Measurements from ENCODE around the gene ADA.
A peak's percentile ranks its signal among the peaks of the same experiment; 100 is the strongest.

Gene ADA

DNA sequence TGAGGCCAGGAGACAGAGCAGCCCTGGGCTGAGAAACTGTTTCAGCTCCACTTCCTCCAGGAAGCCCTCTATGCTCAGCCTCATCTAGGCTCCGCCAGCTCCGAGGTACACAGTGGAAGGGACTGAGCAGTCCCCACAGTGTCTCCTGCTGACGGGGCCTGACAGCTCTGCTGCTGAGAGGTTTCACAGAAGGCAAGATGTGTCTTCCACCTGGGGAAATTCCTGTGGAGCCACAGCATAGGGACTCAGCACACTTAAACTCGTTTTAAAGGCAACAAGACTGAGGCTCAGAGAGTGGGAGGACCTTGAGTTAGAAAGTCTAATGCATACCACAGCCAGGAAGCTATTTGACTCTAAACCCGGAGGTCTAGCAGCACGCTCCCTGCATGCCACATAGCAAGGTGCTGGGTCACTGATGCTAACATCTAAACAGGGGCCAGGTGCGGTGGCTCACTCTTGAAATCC lies 6.8 kb downstream of the ADA start:
- peak; percentile 37 for ATAC-seq
- peak; percentile 40 for DNase-seq

DNA sequence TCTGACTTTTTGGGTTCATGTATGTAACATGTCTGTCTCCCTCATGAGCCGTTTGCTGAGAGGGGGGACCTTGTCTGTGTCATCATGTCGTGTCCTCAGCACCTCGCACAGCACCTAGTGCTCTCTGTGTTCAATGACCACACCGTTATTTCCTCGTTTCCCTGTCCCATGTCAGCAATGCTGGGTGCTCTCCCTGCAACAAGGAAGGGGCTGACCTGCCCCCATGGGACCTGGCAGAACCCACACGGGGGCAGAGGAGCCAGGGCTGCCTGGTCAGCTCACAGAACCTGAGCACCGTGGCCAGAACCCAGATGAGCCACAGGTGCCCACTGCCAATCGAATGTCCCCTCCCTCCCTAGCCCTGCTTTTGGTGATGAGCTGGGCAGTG lies 7.3 kb downstream of the ADA start:
- DNase-seq = no peak
- no peak for ATAC-seq

DNA sequence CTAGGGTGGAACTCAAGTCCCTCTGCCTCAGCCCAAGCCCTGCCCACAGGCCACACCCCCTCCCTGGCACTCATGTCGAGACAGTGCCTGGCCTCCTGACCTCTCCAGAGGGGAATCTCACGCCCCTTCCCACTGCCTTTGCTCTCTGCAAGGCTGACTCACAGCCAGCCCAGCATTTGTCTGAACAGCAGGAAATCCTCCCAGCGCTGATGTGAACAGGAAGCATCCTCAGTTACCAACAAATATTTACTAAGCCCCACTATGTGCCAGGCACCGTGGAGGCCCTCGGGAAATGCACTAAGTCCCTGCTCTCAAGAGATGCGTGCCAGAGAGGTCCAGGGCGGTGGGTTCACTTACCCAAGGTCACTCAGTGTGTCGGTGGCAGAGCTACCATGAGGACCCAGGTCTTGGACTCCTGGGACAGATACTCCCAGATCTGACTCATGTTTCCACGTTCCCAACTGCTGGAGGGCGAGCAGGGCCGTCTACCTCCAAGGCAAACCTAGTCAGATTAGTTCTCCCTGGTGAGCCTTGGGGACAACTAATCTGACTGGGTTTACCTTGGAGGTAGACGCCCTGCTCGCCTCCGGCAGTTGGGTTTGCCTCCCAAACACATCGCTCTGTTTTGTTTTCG lies 7.8 kb downstream of the ADA start:
- DNase-seq (peak; percentile 44), ATAC-seq (no peak)

DNA sequence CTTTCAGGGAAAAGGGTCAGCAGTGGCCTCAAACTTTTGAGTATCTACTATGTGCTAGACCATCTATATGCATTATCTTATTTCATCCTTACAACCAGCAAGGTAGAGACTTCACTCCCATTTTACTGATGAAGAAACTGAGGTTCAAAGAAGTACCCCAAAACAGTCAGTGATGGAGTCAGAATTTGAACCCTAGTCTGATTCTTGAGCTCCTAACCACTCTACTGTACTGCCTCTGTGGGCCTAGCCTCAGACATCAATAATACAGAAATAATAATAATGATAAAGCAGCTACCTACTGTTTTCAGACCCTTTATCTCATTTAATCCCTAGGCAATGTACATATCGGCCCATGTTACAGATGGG lies 8.4 kb downstream of the ADA start:
- DNase-seq = no peak
- no peak for ATAC-seq

DNA sequence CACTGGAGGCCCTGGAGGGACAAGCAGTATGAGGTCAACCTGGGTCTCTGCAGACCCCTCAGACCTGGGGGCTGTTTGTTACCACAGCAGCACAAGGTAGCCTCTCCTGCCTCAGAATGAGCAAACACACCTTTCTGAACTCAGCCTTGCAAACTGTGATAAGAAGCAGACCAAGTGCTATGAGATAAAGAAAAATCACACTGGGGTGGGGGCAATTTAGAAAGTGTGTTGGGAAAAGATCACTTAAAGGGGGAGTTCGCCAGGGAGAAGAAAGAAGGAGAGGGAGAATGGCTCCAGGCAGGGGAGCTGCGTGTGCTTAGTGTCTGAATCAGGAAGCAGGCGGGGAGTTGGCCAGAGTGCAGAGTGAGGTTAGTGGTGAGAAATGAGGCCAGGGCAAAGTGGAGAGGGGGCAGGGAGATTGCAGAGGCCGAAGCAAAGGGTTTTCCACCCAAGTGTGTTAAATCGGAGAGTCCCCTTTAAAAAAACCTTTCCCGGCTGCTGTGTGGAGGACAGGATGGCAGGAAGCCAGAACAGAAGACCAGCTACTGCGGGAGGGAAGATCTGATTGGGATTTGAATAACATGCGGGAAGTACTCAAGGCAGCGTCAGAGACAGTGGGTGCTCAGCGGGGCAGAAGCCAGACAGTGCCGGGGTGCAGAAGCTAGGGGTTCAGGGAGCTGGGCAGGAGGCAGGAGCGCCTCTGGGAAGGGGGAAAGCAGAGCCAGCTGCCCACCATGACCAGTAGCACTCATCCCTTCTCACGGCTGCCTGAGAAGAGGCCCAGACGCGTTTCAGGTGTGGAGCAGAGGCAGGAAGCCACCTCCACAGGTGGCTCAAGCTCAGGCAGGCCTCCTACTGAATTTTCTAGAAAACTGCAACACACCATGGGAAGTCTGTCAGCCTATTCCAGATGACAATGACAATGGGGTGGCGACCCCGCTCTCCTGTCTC lies 9.0 kb downstream of the ADA start:
- ATAC-seq = peak; percentile 36
- peak; percentile 54 for DNase-seq

DNA sequence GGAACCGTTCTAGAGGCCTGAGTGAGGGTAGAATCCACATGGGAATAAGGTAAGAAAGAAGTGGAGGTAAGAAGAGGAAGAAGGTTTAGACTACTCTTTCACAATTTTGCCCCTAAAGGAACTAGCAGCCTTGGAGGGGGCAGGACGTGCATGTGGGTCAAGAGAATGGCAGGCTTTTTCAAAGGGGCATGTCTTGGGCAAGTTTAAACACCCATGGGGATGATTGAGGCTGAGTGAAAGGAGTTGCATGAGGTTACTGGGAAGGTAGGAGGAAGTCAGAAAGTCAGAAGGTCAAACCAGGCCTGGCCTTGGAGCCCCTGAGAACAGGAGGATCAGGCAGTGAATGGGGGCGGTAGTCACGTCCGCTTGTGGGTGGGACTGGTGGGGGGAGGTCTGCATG lies 10.2 kb downstream of the ADA start:
- DNase-seq = no peak
- ATAC-seq = no peak

DNA sequence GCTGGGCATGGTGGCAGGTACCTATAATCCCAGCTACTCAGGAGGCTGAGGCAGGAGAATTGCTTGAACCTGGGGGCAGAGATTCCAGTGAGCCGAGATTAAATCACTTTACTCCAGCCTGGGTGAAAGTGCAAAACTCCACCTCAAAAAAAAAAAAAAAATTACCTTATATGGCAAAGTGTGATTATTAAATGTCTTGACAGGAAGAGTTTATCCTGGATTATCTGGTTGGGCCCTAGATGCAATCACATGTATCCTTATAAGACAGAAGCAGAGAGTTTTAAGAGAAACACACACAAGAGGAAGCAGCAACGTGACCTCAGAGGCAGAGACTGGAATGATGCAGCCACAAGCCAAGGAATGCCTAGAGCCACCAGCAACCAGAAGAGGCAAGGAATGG lies 11.0 kb downstream of the ADA start:
- DNase-seq (no peak), ATAC-seq (no peak)

DNA sequence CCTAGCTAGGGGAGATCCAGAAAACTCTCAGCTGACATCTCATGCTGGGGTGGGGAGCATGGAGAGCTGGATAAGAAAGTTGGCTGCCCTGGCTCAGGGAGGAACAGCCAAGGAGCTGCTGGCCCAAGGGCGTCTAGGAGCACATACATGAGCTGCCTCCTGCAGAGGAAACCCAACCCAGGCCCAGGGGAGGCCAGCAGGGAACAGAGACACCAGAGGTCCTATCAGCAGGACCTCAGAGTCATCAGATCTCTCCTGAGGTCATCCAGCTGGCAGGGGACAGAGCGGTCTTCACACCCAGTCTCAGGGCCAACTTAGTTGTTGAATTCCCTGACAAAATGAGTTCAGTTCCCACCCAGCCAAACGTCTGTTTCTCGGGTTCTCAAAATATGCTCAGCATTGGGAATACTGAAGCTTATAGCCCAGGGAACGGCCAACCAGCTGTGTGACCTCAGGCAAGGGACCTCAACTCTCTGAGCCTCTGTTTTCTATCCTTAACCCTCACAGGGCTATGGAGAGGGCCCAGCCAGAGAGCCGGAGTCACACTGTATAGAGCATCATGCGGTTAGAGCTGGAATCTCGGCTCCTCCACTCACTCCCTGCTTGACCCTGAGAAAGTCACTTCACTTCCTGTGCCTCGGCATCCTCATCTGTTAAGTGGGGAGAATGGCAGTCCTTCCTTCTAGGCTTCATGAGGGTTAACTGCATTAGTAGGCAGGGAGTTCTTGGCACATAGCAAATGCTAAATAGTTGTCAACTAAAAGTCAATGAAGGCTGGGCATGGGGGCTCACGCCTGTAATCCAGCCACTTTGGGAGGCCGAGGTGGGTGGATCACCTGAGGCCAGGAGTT lies 13.8 kb downstream of the ADA start:
- no peak for DNase-seq
- no peak for ATAC-seq

DNA sequence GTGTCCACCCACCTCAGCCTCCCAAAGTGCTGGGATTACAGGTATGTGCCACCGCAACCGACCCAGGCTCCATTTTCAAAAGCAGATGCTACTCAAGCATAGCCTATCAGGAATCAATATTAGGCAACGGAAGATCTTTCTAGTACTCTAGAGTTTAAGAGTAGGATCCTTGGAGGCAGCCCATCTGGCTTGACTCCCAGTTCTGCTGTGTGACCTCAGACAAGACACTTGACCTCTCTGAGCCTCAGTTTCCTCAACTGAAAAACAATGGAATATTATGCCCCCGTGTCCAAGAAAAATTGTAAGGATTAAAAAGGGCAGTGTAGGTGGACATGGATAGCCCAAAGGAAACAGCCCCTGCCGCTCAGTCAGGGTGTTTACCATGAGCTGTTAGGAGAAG lies 14.5 kb downstream of the ADA start:
- DNase-seq (no peak), ATAC-seq (no peak)

DNA sequence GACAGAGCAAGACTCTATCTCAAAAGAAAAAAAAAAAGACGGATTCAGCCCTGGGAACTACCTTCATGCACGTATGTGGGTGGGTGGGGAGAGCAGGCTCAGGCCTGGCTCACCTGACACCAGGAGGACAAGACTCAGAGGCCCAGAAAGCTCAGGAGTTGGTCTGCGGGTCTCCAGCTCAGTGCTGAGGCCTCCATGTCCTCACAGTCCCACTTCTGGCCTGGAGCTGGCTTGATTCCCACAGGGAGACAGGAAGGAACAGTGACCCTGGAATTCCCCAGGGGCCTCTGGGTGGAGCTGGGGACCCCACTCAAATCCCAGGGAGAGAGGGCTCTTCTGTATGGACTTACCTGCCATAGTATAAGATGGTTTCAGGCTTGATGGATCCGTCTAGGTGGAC lies 15.6 kb downstream of the ADA start:
- DNase-seq = no peak
- ATAC-seq = no peak

DNA sequence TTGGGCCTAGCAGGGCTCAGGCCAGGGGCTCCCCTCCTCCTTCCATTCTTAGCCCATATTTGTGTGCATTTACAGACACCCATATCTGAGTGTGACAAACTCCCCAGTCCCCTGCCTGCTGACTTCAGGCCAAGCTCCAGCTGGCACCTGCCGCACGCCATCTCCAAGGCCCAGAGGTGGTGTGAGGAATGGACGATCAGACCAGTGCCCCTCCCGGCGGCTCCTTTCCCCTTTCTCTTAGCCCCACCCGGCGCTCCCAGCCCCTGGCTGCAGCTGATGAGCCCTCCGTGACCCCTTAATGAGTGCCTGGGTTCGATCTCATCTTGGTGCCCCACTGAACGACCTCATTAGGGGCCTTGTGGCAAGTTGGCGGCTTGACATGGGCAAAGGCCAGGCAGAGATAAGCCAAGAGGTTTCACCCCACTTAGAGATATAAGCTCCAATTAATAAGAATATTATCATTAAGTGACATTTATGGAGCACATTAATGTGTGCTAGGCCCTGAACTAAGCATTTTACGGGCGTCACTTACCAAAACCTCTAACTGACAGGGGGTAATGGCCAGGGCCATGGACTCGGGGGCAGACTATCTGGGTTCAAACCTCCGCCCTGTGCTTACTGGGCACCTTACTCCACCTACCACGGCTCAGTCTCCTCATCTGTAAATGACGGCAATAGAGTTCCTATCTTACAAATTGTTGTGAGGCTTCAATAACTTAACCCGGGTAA lies 17.5 kb downstream of the ADA start:
- DNase-seq (no peak), ATAC-seq (no peak)

DNA sequence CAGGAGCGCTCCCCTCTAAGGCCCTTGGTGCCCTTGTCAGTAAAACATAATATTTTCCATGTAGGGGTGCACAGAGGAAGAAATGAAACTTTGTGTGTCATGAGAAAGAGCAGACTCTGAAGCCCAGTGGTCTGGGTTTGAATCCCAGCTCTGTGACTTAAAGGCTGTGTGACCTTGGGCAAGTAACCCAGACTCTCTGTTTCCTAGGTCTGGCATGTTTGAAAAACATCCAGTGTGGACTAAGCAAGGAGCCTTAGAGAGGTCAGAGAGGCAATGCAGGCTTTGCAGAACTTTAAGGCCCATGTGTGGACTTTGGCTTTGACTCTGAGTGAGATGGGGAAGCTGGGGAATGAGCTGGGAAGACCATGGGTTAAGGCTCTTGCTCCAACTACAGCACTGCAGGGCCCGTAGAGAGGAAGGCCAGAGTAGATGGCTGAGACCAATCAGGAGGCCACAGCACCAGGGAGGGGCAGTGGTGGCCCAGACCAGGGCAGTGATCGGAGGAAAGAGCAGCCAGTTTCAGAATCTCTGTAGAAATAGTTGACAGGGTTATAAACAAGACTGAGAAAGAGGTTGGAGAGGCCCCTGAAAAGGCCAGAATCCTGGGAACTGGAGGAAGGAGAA lies 18.2 kb downstream of the ADA start:
- DNase-seq = no peak
- peak; percentile 43 for ATAC-seq

DNA sequence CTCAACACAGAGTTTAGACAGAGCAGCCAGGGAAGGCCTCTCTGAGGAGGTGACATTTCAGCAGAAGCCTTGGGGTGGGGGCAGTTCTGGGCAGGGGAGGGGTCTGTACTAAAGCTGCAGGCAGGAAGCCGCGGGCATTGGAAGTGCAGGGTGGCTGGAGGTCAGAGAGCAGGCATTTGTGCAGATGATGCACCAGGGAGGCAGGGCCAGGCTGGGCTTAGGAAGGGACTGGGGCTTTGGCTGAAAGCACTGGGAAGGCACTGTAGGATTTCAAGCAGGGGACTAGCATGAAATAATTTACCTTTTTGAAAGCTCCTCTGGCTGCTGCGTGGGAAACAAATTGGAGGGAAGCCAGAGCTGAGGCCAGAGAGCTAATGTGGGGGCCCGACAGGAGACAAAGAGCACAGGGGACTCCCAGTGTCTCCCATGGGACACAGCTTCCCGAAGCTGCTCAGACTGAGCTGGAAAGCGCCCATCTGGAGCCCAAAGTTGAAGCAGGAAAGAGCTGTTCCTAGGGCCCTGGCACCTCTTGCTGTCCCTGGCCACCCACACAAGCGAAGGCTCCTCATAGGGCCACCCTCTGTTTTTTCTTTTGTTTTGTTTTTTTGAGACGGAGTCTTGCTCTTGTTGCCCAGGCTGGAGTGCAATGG lies 19.3 kb downstream of the ADA start:
- DNase-seq (no peak), ATAC-seq (no peak)

DNA sequence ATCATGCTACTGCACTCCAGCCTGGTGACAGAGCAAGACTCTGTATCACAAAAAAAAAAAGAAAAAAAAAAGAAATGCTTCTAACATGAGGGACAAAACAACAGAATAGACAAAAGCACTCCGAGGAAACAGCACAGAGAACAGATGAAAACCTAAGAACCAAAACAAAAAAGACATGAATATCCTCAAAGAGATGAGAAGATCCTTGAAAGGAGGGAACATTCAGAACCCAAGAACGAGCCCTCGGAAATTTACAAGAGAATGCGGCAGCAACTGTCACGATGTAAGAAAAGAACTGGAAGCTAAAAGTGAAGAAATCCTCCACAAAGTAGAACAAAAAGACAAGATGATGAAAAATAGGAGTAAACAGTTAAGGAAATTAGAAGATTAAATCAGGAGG lies 21.2 kb downstream of the ADA start:
- ATAC-seq (no peak), DNase-seq (no peak)

DNA sequence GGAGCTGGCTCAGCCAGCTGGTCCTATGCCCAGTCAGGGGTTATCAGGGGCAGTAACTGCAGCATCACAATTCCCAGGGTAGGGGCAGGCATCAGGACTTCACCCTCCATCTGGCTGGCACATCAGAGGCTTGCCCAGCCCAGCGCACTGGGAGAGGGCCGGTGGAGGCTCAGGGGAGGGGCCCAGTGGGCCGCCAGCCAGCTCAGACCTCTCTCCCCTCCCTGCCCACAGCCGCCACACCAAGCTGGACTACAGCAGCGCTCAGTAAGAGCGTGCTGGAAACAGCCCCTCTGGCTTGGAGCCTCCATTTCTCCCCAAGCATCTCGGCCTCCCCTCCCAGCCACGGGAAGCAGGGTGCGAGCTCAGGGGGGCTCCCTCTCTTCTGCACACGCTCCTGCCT lies 22.0 kb downstream of the ADA start:
- ATAC-seq (no peak), DNase-seq (no peak)

DNA sequence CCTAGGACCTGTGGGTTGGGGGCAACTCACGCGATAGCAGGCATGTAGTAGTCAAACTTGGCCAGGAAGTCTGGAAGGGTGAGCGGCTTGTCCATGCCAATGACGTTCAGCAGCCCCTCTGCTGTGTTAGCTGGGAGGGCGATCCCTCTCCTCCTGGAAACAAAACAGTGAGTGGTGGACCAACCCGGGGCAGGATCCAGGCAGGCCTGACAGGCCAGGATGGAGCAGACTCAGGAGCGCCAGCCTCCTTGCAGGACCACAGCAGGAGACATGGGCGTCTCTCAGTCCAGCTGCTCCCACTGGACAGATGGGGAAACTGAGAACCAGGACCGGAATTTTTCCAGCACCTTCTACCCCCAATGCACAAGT lies 22.5 kb downstream of the ADA start:
- DNase-seq (no peak), ATAC-seq (no peak)

DNA sequence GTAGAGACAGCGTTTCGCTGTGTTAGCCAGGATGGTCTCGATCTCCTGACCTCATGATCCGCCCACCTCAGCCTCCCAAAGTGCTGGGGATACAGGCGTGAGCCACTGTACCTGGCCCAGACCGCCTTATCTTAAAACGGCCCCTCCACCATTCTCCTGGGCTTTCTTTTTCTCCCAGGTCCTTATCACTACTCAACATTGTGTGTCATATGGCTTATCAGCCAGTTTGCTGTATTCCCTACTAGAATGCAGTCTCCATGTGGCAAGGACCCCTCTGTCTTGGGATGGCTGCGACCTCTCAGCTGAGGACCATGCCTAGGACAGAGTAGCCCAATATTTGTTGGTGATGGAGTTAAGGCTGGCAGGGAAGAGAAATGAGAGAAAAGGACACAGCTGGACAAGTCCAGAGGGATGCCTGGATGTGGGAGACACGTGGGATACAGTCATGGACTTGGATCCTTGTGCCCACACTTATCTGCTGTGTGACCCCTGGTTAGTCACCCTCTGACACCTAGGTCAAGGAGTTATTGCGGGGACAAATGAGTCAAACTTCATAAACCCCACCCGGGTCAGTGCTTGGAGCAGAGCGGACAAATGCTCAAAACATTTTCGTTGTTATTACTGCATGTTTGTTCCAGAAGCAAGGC lies 24.0 kb downstream of the ADA start:
- ATAC-seq (no peak), DNase-seq (no peak)

DNA sequence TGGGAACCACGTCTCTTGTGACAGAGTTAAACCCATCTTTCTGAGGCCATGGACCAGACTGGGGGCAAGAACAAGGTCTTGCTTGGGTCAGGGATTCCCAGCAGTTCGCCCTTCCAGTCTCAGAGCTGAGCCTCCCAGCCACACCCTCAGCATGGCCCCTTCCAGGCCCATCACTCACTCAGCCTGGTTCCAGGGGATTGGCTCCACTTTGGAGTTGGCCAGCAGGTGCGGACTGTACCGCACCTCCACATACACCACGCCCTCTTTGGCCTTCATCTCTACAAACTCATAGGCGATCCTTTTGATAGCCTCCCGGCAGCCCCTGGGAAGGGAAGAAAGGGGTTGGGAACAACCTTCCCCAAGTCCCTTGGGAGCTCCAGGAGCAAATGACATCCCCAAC lies 25.2 kb downstream of the ADA start:
- no peak for ATAC-seq
- no peak for DNase-seq

DNA sequence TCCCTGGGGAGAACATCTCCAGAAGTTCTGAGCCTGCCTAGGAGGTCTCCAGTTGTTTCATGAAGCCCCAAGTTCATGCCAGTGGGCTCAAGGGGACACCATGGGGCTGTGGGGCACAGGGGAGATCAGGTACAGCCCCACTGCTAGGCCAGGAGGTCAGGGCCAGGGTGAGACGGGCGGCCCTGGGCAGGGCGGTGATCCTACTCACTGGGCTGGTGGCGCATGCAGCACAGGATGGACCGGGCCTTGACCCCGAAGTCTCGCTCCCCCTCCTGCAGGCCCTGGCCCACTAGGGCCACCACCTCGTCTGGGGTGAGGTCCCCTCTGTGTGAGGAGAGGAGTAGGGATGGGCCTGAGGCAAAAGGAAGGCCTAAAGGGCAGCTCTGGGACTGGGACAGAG lies 26.1 kb downstream of the ADA start:
- ATAC-seq (no peak), DNase-seq (no peak)

DNA sequence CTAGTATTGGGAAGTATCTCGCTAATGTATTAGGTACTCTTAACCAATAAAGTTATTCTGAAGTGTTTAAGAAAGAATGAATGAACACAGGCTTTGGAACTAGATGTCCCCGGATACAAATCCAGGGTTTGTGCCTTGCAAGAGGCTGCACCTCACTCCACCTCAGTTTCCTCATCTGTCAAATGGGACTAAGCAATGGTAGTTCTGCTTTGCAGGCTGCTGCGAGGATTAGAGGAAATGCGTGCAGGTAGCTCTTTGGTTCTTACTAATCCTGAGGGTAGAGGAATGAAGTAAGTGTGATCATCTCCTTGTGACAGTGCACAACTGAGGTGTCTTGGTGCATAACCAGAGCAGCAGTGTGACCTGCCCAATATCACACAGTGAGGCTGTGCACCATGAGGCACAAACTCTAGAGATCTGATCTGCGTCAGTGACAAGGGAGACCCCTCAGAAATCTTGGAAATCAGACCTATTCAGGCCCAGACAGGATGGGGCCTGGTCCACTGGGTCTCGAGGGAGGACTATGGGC lies 26.7 kb downstream of the ADA start:
- DNase-seq = no peak
- no peak for ATAC-seq

DNA sequence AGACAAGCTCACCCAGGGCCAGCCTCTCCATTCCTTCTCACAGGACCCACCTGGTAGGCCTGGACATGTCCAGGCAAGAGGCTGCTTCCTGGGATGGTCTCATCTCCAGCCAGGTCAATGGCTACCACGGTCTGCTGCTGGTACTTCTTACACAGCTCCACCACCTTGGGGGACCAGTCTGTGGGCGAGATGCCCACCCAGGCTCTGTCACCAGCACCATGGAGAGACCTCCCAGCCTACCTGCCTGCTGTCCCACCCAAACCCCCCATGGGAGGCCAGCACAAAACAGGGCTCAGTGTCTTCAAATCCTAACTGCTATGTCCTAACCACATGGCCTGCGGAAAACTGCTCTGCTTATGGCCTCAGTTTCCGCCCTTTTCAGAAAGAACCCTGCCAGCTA lies 27.3 kb downstream of the ADA start:
- ATAC-seq (no peak), DNase-seq (no peak)

Measured in stimulated activated naive CD8-positive, alpha-beta T cell treated with anti-CD3 and anti-CD28 coated beads, Interleukin-15, Interleukin-2, amounts not matched to agents 100 U/mL and 50 U/mL, for 24 hours (primary cell).